HG03095 (cell line): Measurements from ENCODE around the gene KLRC3.
"Not testable (repeated sequence)": the region's sequence is repeated elsewhere in the genome, so short reads cannot be mapped to it uniquely, and the experiment has no call there.

ENCODE experiments used
- ATAC-seq: cut with Tn5 transposase; IDR thresholded peaks from one replicate; pipeline ENCODE4 v1.9.1; 2021; ENCODE audit warnings: moderate library complexity; ENCODE audit not compliant: unreplicated experiment

The KLRC3 gene

GRCh38 chr12:10420334-10420733 lies at the start of gene KLRC3:
TSS of gene KLRC3 (minus strand) at chr12:10420595. CDS start at chr12:10420550, 45 bp downstream.
- ATAC-seq = not testable (repeated sequence)

- ATAC-seq = no peak
These were observed 49.3 kb upstream of the KLRC3 start for GRCh38 chr12:10469701-10470100.

GRCh38 chr12:10466311-10466710 lies 45.9 kb upstream of the KLRC3 start:
- no peak for ATAC-seq

GRCh38 chr12:10457760-10458159 lies 37.4 kb upstream of the KLRC3 start:
- no peak for ATAC-seq

- ATAC-seq = no peak
These were observed 36.5 kb upstream of the KLRC3 start for GRCh38 chr12:10456856-10457255.

- no peak for ATAC-seq
These were observed 35.4 kb upstream of the KLRC3 start for GRCh38 chr12:10455766-10456165.

- ATAC-seq = no peak
These were observed 34.1 kb upstream of the KLRC3 start for GRCh38 chr12:10454531-10454930.

GRCh38 chr12:10453156-10453555 lies 32.8 kb upstream of the KLRC3 start, which contains the start of gene KLRC1:
TSS of gene KLRC1 (minus strand) at chr12:10453377. CDS start at chr12:10451156, 2,221 bp downstream.
- no peak for ATAC-seq

GRCh38 chr12:10448236-10448635 lies 27.8 kb upstream of the KLRC3 start:
- ATAC-seq = no peak

GRCh38 chr12:10446052-10446451 lies 25.7 kb upstream of the KLRC3 start:
- ATAC-seq = not testable (repeated sequence)

GRCh38 chr12:10441144-10441543 lies 20.7 kb upstream of the KLRC3 start:
- not testable (repeated sequence) for ATAC-seq

- ATAC-seq = not testable (repeated sequence)
These were observed 19.3 kb upstream of the KLRC3 start for GRCh38 chr12:10439608-10440274.

- not testable (repeated sequence) for ATAC-seq
These were observed 17.2 kb upstream of the KLRC3 start for GRCh38 chr12:10437601-10438000.

- not testable (repeated sequence) for ATAC-seq
These were observed 15.4 kb upstream of the KLRC3 start, which contains the start of gene KLRC2 for GRCh38 chr12:10435816-10436215. TSS of gene KLRC2 (minus strand) at chr12:10436010. CDS start at chr12:10435986, 24 bp downstream.

GRCh38 chr12:10430623-10431022 lies 10.2 kb upstream of the KLRC3 start:
- ATAC-seq = not testable (repeated sequence)

GRCh38 chr12:10425938-10426337 lies 5.5 kb upstream of the KLRC3 start:
- ATAC-seq = not testable (repeated sequence)

- not testable (repeated sequence) for ATAC-seq
These were observed 4.0 kb upstream of the KLRC3 start for GRCh38 chr12:10424260-10424899.

- not testable (repeated sequence) for ATAC-seq
These were observed 1.8 kb upstream of the KLRC3 start for GRCh38 chr12:10422159-10422558.

- ATAC-seq = no peak
These were observed 11.0 kb downstream of the KLRC3 start, which contains the start of gene KLRC4 for GRCh38 chr12:10409392-10409791. TSS of gene KLRC4 (minus strand) at chr12:10409757. CDS start at chr12:10409575, 182 bp downstream.

- no peak for ATAC-seq
These were observed 11.6 kb downstream of the KLRC3 start for GRCh38 chr12:10408842-10409241.

- ATAC-seq = no peak
These were observed 13.7 kb downstream of the KLRC3 start for GRCh38 chr12:10406725-10407124.

- ATAC-seq = no peak
These were observed 15.1 kb downstream of the KLRC3 start for GRCh38 chr12:10405294-10405693.
